OCI-LY1 (cell line): ENCODE measurements around the gene BYSL.

Source experiments
- H2AFZ ChIP-seq: fragments of 200-600 bp; sonication (generic), shearing (Covaris generic); 2 replicates; pipeline ENCODE4 v1.6.0; 2014; ENCODE audit warnings: antibody characterized with exemption, mild to moderate bottlenecking, low read length
- H3F3A ChIP-seq: fragments of 200-600 bp; sonication (generic), shearing (Covaris generic); 2 replicates; pipeline ENCODE4 v1.6.0; 2014; ENCODE audit warnings: mild to moderate bottlenecking, antibody characterized with exemption, low read length, moderate library complexity; ENCODE audit not compliant: insufficient read depth
- H3K27ac ChIP-seq: fragments of 200-600 bp; sonication (generic); 2 replicates; pipeline ENCODE4 v1.5.1; 2014; ENCODE audit warnings: low read length, mixed run types, mild to moderate bottlenecking, low read depth; ENCODE audit not compliant: poor library complexity, severe bottlenecking
- H3K27me3 ChIP-seq: fragments of 200-600 bp; sonication (generic); 2 replicates; pipeline ENCODE4 v1.6.0; 2014; ENCODE audit warnings: antibody characterized with exemption, mild to moderate bottlenecking, low read length, moderate library complexity; ENCODE audit not compliant: insufficient read depth
- H3K36me3 ChIP-seq: fragments of 200-600 bp; sonication (generic); 2 replicates; pipeline ENCODE4 v1.6.1; 2014; ENCODE audit warnings: mild to moderate bottlenecking, antibody characterized with exemption, low read length, moderate library complexity, mixed read lengths; ENCODE audit not compliant: insufficient read depth
- H3K4me1 ChIP-seq: fragments of 200-600 bp; sonication (generic); 2 replicates; pipeline ENCODE4 v1.5.1; 2014; ENCODE audit warnings: mild to moderate bottlenecking, low read length, moderate library complexity; ENCODE audit not compliant: insufficient read depth, severe bottlenecking
- H3K4me2 ChIP-seq: fragments of 200-600 bp; sonication (generic), shearing (Covaris generic); 2 replicates; pipeline ENCODE4 v1.6.1; 2014; ENCODE audit warnings: low read length
- H3K4me3 ChIP-seq: fragments of 200-600 bp; sonication (generic); 2 replicates; pipeline ENCODE4 v1.5.1; 2014; ENCODE audit warnings: low read length, low read depth, mild to moderate bottlenecking, mixed read lengths; ENCODE audit not compliant: poor library complexity, severe bottlenecking
- H3K79me2 ChIP-seq: fragments of 200-600 bp; shearing (Covaris generic); 2 replicates; pipeline ENCODE4 v1.6.1; 2016; ENCODE audit warnings: mixed run types, low read length, mixed read lengths; ENCODE audit not compliant: insufficient read depth
- H3K9ac ChIP-seq: fragments of 200-600 bp; sonication (generic), shearing (Covaris generic); 2 replicates; pipeline ENCODE4 v1.6.1; 2014; ENCODE audit warnings: mild to moderate bottlenecking, low read length, mixed read lengths
- H3K9me2 ChIP-seq: fragments of 200-600 bp; sonication (generic), shearing (Covaris generic); 2 replicates; pipeline ENCODE4 v1.6.1; 2014; ENCODE audit warnings: low read depth, mild to moderate bottlenecking, low read length, mixed read lengths
- H3K9me3 ChIP-seq: fragments of 200-600 bp; shearing (Covaris generic); 2 replicates; pipeline ENCODE4 v1.6.1; 2014; ENCODE audit warnings: low read length, mixed read lengths
- H4K20me1 ChIP-seq: fragments of 200-600 bp; sonication (generic), shearing (Covaris generic); 2 replicates; pipeline ENCODE4 v1.6.0; 2016; ENCODE audit warnings: mild to moderate bottlenecking, low read length; ENCODE audit not compliant: insufficient read depth
- CTCF ChIP-seq: fragments of 200-600 bp; sonication (generic), shearing (Covaris generic); IDR thresholded peaks from 2 replicates; pipeline ENCODE4 v1.5.1; 2017; ENCODE audit warnings: mild to moderate bottlenecking, antibody characterized with exemption, low read length, moderate library complexity, mixed read lengths
- EZH2 ChIP-seq: fragments of 200-600 bp; sonication (generic), shearing (Covaris generic); IDR thresholded peaks from 2 replicates; pipeline ENCODE4 v1.8.0; 2017; ENCODE audit warnings: borderline replicate concordance, mixed run types, mild to moderate bottlenecking, antibody characterized with exemption, low read length, moderate library complexity, mixed read lengths

Gene BYSL

GRCh38 chr6:41921712-41921998 is 356 bp downstream of the BYSL start:
- Histone ChIP-seq H3K4me1 (peaks cover 30% of the 10 kb centered on the region), H3K4me3 (peak overlapping the region; percentile 86), H3K4me2 (peak overlapping the region; percentile 100), H3K9ac (peak overlapping the region; percentile 86), H3F3A (no peaks in the 10 kb centered on the region), H3K79me2 (peaks cover 57% of the 10 kb centered on the region), H3K27me3 (no peaks in the 10 kb centered on the region), H3K36me3 (peaks cover 28% of the 10 kb centered on the region), H2AFZ (no peak overlapping the region), H3K9me3 (no peaks in the 10 kb centered on the region), H3K27ac (peak overlapping the region; percentile 5), H4K20me1 (no peaks in the 10 kb centered on the region), H3K9me2 (no peaks in the 10 kb centered on the region)
- no peak for TF ChIP-seq CTCF
- no peak for TF ChIP-seq EZH2

GRCh38 chr6:41922154-41922553 is 855 bp downstream of the BYSL start:
- Histone ChIP-seq H3K4me2 (peak overlapping the region; percentile 100), H3K9me2 (no peaks in the 10 kb centered on the region), H3K27me3 (no peaks in the 10 kb centered on the region), H3K4me1 (peaks cover 30% of the 10 kb centered on the region), H2AFZ (no peak overlapping the region), H3K36me3 (peaks cover 32% of the 10 kb centered on the region), H3K27ac (peak overlapping the region; percentile 5), H3F3A (no peaks in the 10 kb centered on the region), H3K4me3 (peak overlapping the region; percentile 86), H3K9ac (peak overlapping the region; percentile 86), H3K9me3 (no peaks in the 10 kb centered on the region), H4K20me1 (no peaks in the 10 kb centered on the region), H3K79me2 (peaks cover 57% of the 10 kb centered on the region)
- TF ChIP-seq EZH2 (no peak), CTCF (no peak)

DNA sequence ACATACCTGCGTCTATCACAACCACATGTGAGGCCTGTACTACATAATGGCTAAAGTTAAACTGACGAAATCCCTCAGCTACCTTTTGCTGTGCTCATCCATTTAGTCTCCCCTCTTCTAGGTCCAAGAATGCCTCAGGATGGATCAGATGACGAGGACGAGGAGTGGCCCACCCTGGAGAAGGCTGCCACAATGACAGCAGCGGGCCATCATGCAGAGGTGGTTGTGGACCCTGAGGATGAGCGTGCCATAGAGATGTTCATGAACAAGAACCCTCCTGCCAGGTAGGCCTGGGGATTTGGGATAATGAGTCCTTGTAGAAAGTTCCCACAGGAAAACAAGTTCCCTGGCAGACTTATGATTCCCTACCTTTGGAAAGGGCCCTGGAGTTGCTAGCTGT is 6.0 kb downstream of the BYSL start:
- H3K27ac ChIP-seq = no peak overlapping the region
- H3K9me2 ChIP-seq = no peaks in the 10 kb centered on the region
- no peaks in the 10 kb centered on the region for H3K9me3 ChIP-seq
- H3K4me2 ChIP-seq = no peak overlapping the region
- H3K79me2 ChIP-seq = peaks cover 33% of the 10 kb centered on the region
- no peaks in the 10 kb centered on the region for H3K27me3 ChIP-seq
- H3F3A ChIP-seq = no peaks in the 10 kb centered on the region
- H3K4me1 ChIP-seq = peaks cover 13% of the 10 kb centered on the region
- TF ChIP-seq EZH2 (no peak), CTCF (no peak)
- H3K9ac ChIP-seq = no peak overlapping the region
- no peak overlapping the region for H2AFZ ChIP-seq
- no peak overlapping the region for H3K4me3 ChIP-seq
- peaks cover 77% of the 10 kb centered on the region for H3K36me3 ChIP-seq
- H4K20me1 ChIP-seq = no peaks in the 10 kb centered on the region
